CD4-positive, alpha-beta T cell treated with Interleukin-15 for 1 hour (primary cell): ENCODE measurements around the gene MSX2.

Source experiments
- DNase-seq: peaks from one replicate; pipeline ENCODE4 v3.0.0-alpha.2; 2020

Gene MSX2

DNA sequence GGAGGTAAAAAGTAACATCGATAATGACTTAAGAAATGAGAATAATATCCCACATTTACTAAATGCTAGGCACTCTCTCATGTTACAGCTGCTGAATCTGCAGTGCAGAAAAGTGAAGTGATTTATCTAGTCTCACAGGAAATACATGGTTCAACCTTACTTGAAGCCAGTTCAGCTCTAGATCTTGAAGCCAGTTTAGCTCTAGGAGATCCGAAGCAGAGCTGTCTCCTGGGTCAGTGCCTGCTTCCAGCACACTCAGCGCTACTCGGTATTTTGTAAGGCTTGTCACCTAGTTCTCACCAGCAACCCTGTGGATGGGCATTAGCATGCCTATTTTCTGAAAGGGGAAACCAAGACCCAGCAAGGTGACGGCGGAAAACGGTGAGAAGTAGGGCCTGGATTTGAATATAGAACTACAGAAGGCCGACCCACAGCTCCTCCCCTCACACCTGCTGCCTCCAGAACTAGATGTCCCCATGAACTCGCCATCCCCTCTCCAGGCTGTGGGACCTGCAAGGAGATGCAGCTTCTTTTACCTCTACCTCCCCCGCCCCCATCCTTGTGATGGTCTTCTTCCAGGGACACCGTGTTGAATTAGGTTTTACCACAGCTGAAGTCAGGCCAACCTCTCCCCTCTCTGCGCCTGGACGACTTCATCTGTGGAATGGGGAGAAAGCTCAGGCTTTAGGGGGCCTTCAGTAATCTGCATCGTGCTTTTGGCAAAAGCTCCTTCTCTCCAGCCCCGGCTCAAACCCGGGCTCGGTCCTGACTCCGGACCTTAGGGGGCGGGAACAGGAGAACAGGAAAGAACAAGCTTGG, 4.4 kb upstream of the MSX2 start:
- DNase-seq, result no peak

DNA sequence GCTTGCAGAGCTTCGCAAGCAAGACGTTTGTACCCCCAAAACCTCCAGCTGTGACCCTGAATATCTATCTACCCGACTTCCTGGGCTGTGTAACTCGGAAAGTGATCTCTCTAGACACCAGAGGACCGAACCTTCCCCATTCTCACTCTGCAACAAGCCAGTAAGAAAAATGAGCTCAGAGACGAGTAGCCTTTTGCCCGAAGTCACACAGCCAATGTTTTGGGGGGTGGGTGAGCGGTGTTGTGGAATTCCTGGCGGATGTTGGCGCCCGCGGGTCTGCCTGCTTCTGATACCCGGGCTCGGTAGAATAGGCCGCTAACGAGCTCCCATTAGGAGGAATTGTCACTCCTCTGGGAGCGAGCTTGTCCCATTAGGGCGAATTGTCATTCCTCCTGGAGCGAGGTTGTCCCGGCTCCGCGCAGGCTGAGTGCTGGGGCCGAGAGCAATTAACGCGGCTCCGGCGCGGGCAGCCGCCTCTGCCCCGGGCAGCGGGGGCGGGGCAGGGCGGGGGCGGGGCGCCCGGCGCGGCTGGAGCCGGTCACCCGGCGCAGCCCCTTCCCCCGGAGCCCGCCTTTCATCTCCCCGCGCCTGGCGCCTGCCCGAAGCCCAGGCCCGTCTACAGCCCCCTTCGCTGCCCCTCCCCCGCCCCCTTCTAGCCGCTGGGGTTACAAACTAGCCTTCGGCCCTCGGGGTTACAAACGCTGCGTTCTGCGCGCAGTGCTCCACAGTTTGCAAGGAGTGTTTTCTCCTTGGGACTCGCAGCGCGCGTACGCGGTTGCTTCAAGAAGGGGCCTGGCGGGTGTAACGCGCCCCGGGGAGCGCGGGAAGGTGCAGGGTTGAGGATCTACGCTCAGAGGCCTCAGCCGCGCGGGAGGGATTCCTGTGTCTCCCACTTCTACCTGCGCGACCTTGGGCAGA, 3.5 kb upstream of the MSX2 start:
- DNase-seq, result no peak

DNA sequence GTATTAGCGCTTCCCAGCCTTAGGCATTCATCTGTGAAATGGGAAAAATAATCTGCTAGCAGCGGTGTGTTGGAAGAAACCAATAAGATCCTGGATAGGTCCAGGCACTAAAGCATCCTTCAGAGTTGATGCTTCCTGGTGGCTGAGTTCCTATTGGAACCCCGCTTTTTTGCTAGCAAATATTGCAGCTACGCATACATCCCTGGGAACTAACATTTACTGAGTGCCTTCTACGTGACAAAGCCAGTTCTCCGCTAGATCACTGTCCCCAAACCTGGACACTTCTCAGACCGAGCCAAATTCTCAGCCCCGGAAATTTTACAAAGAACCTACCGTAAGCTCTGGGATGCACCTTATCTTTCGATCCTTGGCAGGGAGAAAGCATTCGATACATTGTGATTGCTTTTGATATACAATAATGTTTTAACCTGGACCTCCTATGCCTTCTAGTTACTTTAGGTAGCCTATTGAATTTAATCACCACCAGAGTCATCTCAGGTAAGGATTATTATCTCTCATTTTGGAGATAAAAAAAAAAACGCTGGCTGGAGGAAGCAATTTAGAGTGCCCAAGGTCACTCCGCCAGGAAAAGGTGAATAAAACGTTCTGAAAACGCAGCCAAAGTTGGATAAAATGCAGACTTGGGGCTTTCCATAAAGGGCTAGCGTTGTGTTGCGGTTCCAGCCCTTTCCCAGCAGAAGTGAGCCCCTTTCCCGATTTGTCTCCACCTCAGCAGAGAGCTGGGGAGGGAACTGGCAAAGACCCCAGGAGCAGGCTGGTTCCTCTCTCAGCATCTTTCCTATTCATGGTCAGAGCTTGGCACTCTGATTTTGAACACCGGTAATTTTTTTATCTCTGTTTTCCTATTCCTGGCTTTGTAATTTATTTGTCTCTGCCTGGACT, 2.6 kb upstream of the MSX2 start:
- DNase-seq, result no peak

DNA sequence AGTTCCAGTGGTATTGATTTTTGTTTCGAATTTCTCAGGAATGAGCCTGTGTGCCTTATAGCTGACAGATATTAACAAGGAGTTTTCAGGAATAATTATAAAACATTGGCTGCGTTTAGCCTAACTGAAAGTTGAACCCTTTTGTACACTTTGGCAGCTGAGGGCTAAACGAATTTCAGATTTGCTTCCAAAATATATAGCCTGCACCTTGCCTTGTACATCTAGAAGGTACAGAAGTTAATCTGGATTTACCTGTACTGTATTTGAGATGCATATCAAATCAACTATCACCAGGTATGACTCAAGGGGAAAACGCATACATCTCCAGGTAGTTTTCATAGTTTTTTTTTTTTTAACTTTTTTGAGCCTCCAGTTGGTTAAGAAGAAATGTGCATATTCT, 1.9 kb upstream of the MSX2 start:
- no peak for DNase-seq

DNA sequence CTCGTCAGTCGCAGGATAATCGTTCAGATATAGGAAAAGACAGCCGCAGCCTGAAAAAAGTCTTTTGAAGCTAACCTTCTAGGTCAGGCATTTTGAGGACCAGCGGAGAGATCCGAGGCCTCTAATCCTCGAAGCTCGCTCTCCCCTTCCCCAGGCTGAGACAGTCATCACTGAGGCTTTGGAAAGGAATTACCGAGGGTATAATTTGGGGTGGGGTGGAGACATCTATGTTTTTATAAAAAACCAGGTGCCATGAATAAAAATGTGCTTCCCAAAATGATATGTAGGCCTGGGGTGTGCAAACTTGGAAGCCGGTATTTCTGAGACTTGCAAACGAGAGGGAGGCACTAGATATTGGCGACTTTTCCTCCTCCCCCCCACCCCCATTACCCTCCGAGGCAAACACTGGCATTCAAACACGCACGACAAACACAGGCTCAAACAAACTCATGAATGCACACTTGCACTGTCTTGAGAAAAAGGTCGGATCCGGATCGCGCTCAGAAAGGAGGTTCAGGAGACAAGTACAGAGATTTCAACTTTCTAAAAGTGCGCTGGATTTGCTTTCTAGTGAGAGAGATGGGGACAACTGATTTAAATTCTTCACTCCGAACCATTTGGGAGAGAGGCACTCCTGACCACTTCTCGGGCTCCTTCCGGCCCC, 935 bp upstream of the MSX2 start:
- no peak for DNase-seq

DNA sequence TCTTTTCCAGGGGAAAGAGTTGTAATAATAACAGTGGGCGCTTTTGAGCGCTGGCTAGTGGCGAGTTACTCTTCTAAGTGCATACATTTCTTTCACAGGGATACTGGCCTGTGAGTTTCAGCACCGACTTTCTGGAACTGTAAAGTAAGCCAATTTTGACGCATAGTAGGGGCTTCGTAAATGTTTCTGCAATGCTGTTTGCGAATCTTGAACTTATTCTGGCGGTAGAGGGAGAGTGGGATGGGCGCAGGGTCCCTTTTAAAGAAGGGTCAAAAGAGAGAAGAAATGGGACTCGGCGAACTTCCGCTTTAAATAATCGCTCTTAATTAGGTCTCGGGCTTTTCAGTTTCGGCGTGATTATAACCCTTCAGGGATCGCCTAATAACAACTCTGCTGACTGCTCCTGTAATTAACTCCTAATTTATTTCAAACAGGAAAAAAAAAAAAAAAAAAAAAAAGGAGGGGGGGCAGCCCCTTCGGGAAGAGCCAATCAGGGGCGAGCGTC, 351 bp upstream of the MSX2 start:
- DNase-seq, result no peak

DNA sequence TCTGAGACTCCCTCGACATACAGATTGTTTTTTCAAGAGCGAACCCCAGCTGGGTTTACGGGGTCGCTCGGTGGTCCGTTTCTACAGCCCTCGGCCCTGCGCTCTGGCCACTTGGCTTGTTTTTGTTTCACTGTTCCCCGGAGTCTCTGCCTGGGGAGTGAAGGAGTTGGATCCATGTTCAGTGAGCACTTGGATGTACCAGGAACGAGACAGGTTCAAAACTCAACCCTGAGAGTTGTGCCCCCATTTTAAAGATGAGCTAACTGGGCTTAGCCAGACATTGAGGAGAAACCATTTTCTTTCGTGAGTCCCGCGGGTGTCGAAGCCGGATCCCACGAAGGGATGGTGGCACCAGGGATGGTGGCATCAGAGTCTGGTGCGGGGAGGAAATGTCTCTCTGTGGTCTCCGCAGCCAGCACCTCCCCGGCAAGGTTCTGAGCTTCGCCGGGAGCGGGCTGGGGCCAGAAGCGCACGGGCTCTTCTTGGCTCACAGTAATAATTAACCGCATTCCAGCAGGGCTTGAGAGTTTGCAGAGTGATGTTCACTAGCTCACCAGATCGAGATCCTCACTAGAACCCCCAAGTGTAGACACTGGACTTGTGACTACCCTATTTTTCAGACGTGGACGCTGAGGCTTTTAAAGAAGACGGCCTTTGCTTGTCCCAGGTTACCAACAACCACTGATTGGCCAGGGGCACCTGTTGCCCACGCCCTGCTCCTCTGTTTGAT, 1.0 kb downstream of the MSX2 start:
- no peak for DNase-seq

DNA sequence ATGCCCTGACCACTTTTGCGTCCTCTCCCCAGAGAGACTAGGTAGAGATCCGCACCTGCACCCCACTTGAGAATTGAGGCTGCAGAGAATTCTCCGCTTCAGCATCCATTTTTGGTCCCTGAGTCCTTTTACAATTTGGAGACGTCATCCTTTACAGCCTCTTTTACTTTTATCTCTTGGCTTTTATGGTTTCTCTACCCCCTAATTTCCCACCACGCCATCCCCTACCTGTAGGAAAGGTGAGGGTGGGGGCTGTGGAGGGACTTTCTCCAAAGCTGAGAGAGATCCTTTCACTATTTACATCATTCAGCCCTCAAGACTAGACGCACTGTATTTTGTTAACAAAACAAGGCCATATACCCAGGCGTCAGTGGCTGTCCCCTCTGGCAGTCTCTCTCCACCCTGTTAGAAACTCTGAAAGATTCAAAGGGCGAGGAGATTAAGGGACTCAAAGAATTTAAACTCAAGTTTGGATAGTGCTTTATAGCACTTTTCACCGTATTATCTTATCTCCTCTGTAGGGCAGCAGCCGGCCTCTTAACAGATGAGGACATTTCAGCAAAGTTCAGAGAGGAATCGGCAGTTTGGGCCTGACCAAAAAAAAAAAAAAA, 1.7 kb downstream of the MSX2 start:
- no peak for DNase-seq

DNA sequence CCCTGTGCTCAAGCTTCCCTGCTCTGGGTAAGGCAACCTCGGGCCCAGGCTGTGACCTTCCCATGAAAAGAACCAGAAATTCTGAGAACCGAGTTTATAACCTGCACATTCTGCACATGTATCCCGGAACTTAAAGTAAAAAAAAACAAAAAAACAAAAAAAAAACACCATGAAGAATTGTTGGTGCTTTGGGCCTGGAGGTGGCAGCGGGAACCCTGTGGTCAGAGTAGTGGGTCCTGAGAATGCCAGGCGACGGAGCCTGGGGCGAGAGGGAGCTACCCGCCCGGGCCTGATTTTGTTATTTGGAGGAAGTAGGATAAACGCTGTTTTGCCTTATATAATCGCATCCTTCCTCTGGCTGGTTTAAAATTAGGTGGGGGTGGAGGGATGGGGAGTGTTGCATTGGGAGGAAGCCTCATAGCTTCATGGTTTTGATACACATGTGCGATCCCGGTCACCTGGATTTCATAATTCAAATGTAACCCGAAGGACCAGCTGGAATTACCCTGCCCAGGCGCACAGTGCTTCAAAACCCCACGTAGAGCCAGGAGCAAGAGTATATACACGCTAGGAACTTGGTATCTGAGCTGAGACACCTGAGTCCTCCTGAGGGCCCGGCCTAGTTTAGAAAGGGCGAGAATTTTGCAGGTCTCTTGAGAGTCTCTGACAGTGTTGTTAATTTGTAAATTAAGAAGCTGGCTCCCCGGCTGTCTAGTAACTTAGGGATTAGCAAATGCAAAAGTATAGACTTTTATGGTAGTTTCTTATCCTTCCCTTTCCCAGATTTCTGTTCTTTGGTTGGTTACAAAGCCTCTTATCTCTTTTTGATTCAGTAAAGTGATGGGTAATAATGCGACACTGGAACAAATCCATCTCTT, 2.8 kb downstream of the MSX2 start:
- no peak for DNase-seq

DNA sequence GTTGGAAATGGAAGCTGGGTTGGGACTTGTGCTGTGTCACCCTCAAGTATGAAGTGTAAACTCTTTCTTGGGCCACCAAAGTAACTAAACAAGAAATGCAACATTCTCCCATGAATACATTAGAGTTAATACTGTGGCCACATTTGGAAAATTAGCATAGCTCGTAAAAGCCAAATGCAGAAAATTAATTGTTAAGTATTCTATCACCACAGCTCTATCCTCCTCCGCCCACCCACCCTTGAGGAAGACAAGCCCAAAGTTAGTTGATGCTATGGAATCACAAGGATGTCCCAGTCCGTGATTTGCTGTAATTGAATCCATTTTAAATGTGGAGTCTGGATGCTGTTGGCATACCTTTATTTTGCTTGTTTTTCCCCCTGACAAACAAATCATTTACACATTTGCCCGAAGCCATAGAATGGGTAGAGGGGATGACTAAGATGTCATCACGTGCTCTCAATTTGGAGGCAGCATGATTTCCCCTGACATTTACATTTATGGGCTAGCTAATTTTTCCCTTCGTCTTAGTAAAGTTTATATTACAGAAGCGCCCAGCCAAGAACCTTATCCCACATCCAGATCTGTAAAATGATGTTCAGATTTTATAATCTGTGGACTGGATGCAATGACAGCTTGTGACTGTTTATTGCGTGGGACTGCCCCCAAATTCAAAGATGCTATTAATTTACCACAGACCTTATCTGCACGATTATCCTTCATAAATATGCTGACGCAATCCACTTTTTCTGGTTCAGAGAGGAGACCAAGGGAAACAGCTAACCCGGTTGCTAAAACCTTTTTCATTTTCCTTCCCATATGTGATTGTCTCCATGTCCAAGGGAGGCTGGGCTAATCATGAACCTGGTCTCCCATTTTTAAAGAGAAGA, 3.7 kb downstream of the MSX2 start:
- no peak for DNase-seq

DNA sequence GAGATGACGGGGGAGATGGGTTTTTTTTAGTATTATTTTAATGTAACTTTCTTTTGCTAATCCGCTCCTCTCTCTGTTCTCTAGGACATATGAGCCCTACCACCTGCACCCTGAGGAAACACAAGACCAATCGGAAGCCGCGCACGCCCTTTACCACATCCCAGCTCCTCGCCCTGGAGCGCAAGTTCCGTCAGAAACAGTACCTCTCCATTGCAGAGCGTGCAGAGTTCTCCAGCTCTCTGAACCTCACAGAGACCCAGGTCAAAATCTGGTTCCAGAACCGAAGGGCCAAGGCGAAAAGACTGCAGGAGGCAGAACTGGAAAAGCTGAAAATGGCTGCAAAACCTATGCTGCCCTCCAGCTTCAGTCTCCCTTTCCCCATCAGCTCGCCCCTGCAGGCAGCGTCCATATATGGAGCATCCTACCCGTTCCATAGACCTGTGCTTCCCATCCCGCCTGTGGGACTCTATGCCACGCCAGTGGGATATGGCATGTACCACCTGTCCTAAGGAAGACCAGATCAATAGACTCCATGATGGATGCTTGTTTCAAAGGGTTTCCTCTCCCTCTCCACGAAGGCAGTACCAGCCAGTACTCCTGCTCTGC, 4.8 kb downstream of the MSX2 start:
- DNase-seq, result no peak

DNA sequence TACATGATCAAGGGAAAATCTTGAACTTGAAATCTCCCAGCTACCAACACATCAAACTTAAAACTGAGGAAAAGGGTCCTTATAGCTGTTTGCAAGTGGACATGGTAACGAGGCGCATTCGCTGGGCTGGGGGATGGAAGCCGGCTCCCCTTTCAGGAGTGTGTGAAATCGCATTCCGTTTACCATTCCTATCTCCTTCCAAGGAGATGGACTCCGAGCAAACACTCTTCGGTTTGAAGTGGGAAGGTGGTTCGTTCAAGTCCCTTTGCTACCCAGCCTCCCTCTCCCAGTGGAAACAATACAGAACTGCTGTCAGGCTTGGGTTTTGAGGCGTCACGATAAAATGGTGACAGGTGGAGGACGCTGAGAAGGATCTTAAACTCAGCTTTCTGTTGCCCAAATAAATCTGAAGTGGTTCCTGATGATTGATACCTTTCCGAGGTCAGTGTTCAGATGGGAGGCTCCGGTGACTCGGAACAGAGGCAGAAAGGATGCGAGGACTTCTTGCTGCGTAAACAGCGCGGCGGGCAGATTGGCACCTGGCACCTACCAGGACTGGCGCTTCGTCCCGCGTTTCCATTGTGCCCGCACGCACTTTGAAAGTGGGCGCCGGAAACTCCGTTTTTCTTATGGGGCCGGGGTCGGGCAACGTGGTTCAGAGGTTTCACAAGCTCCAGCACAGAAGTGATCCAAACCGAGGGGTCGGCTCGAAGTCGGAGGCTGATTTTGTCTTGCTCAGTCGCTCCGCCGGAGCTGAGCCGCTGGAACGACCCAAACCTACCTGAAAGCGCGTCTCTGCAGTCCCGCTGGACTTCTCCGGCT, 7.0 kb downstream of the MSX2 start:
- DNase-seq, result no peak

DNA sequence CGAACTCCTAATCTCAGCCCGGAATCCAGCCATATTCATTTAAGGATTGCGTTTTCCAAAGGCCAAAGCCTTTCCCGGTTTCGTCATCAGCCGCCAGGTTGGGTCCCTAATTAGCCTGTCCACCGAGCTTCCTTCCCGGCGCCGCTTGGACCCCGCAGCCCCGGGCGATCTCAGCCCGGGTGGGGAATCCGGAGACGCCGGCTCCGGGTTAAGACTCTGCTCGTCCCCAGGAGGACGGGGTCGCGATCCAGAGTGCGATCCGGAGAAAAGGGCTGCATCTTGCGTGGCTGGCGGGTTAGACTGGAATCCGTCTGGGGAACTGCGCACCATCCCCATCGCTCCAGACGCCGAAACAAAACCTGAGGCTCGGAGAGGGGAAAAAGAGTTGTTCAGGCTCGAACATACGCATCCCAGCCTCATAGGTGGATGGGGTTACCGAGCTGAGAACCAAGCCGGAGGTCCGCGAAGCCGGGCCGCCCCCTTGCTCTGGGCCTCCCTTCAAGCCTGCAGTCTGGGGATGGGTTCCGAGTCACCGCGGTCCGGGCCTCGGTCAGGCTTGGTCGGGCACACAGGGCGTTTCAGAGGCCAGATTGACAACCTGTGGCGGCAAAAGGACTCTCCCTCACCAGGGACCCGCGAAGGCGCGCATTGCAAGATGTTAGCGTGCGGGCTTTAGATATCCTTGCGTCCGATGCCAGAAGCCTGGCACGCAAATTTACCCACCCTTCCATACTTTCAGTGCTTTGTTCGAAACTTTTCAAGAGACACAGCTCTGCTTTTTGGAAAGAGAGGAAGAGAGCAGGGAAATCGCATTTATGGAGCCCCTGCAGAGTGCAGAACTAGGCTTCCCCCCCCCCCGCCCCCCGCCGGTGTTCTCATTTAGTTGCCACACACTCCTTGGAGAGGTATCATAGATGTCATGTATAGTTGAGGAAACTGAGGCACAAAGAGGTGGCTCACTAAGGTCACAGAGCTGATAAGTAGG, 7.9 kb downstream of the MSX2 start:
- no peak for DNase-seq

DNA sequence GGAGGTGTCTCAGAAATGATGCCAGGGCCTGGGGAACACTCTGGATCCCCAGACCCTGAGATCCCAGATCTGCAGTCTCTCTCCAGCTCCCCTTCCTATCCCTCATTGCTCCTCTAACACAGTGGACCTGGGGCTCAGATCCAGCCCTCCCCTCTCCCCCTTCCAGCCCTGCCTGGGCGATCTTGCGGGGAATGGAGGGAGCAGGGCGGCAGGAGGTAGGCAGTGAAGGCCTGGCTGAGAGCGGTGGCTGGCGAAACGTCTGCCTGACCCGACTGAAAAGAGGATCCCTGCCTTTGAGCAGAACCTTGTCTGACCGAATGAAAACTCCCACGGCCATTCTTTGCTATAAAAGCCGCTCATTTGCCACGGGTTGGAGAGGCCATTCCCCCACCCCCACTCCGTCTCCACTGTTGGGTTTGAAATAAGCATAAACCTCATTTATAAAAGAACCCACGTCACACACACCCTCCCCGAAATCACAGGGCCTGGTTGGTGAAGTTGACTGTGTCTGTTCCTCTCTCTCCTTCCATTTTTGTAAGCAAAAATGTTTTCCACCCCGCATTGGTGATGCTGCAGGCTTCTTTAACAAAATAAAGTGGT, 8.8 kb downstream of the MSX2 start:
- DNase-seq, result no peak

DNA sequence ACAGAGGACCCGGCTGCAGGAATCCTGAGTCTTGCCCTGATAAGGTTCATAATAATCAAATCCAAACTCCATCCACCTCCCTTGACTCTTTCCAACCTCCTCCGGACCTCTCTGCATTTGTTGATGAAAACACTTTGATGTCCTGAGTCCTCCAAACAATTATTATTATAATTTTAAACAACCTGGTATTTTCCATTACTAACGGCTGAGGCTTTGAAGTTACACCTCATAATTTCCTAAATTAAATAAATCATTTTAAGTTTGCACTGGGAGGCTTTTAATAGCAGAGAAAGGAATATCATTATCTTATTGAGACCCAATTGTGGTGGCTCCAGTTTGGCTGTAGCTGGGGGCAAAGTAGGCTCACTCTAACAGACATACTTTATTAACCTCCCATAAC, 9.5 kb downstream of the MSX2 start:
- no peak for DNase-seq
